Peyer's patch (tissue), 4 donors: ENCODE results near the gene ATXN2L. TPM values are rescaled to one million over a fixed set of nuclear protein-coding genes. Genes with fewer than 3 reads are reported as not detected.
A peak's percentile ranks its signal among the peaks of the same experiment; 100 is the strongest.
"Not testable (repeated sequence)": the region's sequence is repeated elsewhere in the genome, so short reads cannot be mapped to it uniquely, and the experiment has no call there.

ENCODE experiments used
- DNase-seq, 3 donors: peaks; one replicate each; pipeline ENCODE4 v3.0.0-alpha.2; 2017 to 2019
- H3K27ac ChIP-seq, 4 donors: fragments of 200-600 bp; sonication (generic); one replicate each; pipeline ENCODE4 v1.5.1; 2016 to 2019
- H3K27me3 ChIP-seq, 2 donors: fragments of 200-600 bp; sonication (generic); one replicate each; pipeline ENCODE4 v1.5.1; 2019
- H3K36me3 ChIP-seq, 3 donors: fragments of 200-600 bp; sonication (generic); one replicate each; pipeline ENCODE4 v1.5.1; 2016 to 2019
- H3K4me1 ChIP-seq, 4 donors: fragments of 200-600 bp; sonication (generic); one replicate each; pipeline ENCODE4 v1.5.1; 2016 to 2019
- H3K4me3 ChIP-seq, 4 donors: fragments of 200-600 bp; sonication (generic); 1 replicate in 3 of 4; 2 replicates in 1 of 4; pipeline ENCODE4 v1.5.1; 2016 to 2019; ENCODE audit warnings: mild to moderate bottlenecking in 1 of 4
- H3K9me3 ChIP-seq, 4 donors: fragments of 200-600 bp; sonication (generic); one replicate each; pipeline ENCODE4 v1.5.1; 2016 to 2019; ENCODE audit warnings: mild to moderate bottlenecking in 1 of 4
- POLR2A ChIP-seq, 2 donors: fragments of 450-650 bp; IDR thresholded peaks; one replicate each; pipeline ENCODE4 v1.5.1; 2017; ENCODE audit warnings: antibody characterized with exemption in 2 of 2, mild to moderate bottlenecking in 2 of 2, moderate library complexity in 2 of 2
- total RNA-seq, 4 donors: library from RNA; depleted of rRNA; stranded (reverse); fragments of >200 nt; gene quantifications; one replicate each; pipeline ENCODE4 v1.1.0, GENCODE V29; 2016
- TF ChIP-seq, protein P1 (sequence below), 6 experiments: fragments of 450-650 bp in 4 of 6; fragments of 200-600 bp in 2 of 6; sonication (generic) in 1 of 6; IDR thresholded peaks; one replicate each; pipeline ENCODE4 v1.5.1; 2017 to 2019; ENCODE audit warnings: antibody characterized with exemption in 6 of 6, mild to moderate bottlenecking in 3 of 6, moderate library complexity in 1 of 6

The ATXN2L gene, protein sequence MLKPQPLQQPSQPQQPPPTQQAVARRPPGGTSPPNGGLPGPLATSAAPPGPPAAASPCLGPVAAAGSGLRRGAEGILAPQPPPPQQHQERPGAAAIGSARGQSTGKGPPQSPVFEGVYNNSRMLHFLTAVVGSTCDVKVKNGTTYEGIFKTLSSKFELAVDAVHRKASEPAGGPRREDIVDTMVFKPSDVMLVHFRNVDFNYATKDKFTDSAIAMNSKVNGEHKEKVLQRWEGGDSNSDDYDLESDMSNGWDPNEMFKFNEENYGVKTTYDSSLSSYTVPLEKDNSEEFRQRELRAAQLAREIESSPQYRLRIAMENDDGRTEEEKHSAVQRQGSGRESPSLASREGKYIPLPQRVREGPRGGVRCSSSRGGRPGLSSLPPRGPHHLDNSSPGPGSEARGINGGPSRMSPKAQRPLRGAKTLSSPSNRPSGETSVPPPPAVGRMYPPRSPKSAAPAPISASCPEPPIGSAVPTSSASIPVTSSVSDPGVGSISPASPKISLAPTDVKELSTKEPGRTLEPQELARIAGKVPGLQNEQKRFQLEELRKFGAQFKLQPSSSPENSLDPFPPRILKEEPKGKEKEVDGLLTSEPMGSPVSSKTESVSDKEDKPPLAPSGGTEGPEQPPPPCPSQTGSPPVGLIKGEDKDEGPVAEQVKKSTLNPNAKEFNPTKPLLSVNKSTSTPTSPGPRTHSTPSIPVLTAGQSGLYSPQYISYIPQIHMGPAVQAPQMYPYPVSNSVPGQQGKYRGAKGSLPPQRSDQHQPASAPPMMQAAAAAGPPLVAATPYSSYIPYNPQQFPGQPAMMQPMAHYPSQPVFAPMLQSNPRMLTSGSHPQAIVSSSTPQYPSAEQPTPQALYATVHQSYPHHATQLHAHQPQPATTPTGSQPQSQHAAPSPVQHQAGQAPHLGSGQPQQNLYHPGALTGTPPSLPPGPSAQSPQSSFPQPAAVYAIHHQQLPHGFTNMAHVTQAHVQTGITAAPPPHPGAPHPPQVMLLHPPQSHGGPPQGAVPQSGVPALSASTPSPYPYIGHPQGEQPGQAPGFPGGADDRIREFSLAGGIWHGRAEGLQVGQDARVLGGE
- total RNA-seq, result 100 to 1,000 TPM in 3 of 4 donors, 10 to 100 TPM in 1; 93.9 to 208 (median 160) TPM

DNA sequence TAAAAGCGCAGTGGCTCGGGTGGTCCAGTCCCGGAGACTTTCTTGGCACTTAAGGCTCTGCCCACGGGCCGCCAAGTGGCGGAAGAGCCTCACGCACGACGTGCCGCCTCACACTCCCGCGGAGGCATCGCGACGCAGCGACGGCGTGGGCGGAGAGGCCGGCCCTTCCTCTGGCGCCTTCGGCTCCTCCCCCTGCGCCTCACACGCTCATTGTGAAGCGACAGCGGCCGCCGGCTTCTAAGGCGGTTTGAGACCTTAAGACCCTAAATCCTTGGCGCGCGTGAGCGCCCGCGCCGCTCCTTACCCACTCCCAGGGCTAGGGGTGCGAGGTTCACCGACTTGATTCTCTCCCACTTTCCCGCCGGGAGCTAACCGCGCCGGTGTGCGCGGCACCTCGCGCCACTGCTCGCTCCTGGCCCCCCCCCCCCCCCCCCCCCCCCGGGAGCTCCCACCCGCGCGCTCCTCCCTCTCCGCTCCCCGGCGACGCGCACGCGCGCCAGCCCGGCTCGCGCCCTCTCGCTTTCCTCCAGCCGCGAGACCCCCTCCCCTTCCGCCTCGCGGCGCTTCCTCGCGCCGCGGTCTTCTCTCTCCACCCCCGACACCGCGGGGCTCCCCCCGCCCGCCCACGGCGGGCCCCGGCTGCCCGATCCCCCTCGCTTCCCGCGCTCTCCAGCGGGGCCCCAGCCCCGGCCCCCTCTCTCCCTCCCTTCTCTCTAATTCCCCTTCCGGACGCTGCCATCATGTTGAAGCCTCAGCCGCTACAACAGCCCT is at the start of gene ATXN2L:
Gene ATXN2L (plus strand): TSS at position 480 of the 771 bp plus-strand sequence. CDS start 261 bp downstream, at position 741.
- H3K27me3 ChIP-seq, result no peaks in the 10 kb centered on the region
- peaks cover 0 to 17% (median 4%) of the 10 kb centered on the region in 4 donors for H3K4me1 ChIP-seq
- peaks cover 0 to 23% (median 0%) of the 10 kb centered on the region in 3 donors for H3K36me3 ChIP-seq
- peak; percentile 92 to 97 (median 95) for DNase-seq
- TF ChIP-seq, protein P1, sequence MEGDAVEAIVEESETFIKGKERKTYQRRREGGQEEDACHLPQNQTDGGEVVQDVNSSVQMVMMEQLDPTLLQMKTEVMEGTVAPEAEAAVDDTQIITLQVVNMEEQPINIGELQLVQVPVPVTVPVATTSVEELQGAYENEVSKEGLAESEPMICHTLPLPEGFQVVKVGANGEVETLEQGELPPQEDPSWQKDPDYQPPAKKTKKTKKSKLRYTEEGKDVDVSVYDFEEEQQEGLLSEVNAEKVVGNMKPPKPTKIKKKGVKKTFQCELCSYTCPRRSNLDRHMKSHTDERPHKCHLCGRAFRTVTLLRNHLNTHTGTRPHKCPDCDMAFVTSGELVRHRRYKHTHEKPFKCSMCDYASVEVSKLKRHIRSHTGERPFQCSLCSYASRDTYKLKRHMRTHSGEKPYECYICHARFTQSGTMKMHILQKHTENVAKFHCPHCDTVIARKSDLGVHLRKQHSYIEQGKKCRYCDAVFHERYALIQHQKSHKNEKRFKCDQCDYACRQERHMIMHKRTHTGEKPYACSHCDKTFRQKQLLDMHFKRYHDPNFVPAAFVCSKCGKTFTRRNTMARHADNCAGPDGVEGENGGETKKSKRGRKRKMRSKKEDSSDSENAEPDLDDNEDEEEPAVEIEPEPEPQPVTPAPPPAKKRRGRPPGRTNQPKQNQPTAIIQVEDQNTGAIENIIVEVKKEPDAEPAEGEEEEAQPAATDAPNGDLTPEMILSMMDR (IDR thresholded peaks at IDR 0.05), result peak in 5 of 6 experiments; percentile 37 to 53 (median 51)
- peak; percentile 68 to 88 for TF ChIP-seq POLR2A (IDR thresholded peaks at IDR 0.05)
- H3K27ac ChIP-seq, result peak within 1 kb of the TSS; percentile 93 to 100 (median 100)
- H3K4me3 ChIP-seq, result peak within 1 kb of the TSS; percentile 81 to 100 (median 93)
- H3K9me3 ChIP-seq, result no peaks in the 10 kb centered on the region

DNA sequence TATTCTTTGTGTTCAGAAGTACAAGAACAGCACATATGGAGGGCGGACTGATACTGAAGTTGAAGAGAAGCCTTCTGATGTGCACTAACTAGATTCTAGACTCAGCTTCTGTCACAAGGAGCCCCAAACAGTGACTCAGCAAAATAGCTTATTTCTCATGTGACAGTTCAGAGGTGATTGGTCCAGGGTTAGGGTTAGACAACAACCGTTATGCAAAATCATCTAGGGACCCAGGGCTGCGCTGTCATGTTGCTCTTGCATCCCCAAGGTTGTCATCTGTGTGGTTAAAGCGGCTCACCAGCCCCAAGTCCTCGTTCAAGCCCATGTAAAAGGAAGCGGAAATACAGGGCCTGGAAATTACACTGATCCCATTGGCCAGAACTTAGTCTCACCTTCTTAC is 41.1 kb upstream of the ATXN2L start:
- not testable (repeated sequence) for H3K36me3 ChIP-seq, H3K27ac ChIP-seq, H3K27me3 ChIP-seq, DNase-seq, H3K4me3 ChIP-seq, H3K9me3 ChIP-seq, H3K4me1 ChIP-seq

DNA sequence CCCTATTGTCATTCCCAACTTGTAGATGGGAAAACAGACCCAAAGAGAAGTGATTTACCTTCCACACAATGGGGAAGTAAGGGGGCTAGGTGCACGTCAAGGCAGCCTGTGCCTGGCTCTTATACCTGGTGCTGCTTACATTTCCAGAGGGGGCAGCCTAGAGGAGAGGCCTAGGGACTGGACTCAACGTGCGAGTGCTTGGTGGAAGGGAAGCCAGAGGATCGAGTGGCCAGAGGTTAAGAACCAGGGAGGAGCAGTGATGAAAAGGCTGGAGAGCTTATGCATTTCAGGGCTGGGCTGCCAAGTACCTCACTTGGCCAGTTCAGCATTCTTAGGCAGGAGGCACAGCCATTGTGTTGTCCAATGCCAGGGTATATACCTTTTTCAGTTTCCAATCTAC is 40.4 kb upstream of the ATXN2L start:
- not testable (repeated sequence) for H3K4me3 ChIP-seq, H3K27ac ChIP-seq, DNase-seq, H3K27me3 ChIP-seq, H3K9me3 ChIP-seq, H3K4me1 ChIP-seq, H3K36me3 ChIP-seq

DNA sequence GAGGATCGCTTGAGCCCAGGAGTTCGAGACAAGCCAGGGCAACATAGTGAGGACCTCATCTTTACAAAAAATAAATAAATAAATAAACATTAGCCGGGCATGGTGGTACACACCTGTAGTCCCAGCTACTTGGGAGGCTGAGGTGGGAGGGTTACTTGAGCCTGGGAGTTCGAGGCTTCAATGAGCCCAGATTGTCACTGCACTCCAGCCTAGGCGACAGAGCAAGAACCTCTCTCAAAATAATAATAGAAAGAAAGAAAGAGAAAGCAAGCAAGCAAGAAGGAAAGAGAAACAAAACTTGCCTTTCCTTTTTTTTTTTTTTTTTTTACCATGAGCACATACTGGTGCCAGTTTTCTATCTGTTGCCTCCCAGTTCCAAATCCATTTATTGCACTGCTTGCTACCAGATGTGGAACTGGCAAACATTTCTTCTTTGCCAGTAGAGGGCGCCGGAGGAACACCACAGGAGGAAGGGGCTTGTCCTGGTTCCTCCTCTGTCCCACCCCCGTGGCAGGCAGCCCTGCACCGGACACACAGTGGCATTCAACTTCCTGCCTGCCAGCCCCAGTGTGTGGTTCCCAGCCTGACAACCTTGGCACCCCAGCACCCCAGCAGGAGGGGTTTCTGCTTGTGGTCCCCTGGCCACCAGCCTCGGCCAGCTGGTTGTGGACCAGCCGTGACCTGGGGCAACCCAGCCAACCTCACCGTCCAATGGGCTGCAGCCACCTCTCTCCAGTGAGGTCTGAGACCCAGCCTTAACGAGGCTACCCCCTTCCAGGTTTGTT is 20.4 kb upstream of the ATXN2L start:
- H3K36me3 ChIP-seq, H3K4me1 ChIP-seq, H3K27me3 ChIP-seq, H3K9me3 ChIP-seq, H3K27ac ChIP-seq: not testable (repeated sequence)
- H3K4me3 ChIP-seq, result peak overlapping the region in 3 of 4 donors; percentile 18 to 40 (median 30)
- peak in 2 of 3 donors; percentile 23 to 79 for DNase-seq
- TF ChIP-seq, protein P1 (IDR thresholded peaks at IDR 0.05), result peak in 5 of 6 experiments; percentile 4 to 63 (median 49)

DNA sequence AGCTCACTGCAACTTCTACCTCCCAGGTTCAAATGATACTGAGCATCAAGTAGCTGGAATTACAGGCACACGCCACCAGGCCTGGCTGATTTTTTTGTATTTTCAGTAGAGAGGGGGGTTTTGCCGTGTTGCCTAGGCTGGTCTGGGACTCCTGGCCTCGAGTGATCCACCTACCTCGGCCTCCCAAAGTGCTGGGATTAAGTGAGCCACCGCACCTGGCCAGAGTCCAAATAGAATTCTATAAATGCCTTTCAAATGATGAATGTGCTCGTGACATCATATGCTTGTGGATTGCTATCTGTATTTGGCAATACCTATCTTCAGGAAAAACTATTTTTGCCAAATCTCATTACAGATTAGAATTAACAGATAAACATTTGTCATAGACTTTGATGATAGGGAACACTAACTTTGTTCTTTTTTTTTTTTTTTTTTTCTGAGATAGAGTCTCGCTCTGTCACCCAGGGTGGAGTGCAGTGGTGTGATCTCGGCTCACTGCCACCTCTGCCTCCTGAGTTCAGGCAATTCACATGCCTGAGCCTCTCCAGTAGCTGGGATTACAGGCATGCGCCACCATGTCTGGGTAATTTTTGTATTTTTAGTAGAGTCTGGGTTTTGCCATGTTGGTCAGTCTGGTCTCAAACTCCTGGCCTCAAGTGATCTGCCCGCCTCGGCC is 15.2 kb upstream of the ATXN2L start:
- not testable (repeated sequence) for H3K4me3 ChIP-seq, H3K27me3 ChIP-seq, H3K27ac ChIP-seq, H3K9me3 ChIP-seq, H3K36me3 ChIP-seq, H3K4me1 ChIP-seq, DNase-seq

DNA sequence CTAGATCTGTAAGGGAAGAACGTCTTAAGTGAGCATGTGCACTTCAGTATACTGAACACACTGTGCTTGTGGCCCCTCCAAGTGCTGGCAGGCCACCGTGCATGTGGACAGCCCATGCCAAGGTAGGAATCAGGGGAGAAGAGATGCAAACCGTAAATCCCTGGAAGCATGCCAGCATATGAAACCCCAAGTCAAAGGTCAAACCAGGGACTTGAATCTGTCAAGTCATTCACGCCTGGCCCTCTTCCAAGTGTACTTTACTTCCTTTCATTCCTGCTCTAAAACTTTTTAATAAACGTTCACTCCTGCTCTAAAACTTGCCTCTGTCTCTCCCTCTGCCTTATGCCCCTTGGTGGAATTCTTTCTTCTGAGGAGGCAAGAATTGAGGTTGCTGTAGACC is 2.8 kb upstream of the ATXN2L start:
- peak overlapping the region in 1 of 4 donors; percentile 18 for H3K4me3 ChIP-seq
- no peaks in the 10 kb centered on the region for H3K27me3 ChIP-seq
- DNase-seq, result peak in 1 of 3 donors; percentile 85
- H3K27ac ChIP-seq, result peak overlapping the region in 3 of 4 donors; percentile 62 to 91 (median 82)
- H3K9me3 ChIP-seq, result no peaks in the 10 kb centered on the region
- peaks cover 0 to 10% (median 0%) of the 10 kb centered on the region in 4 donors for H3K4me1 ChIP-seq
- H3K36me3 ChIP-seq, result no peaks in the 10 kb centered on the region
- TF ChIP-seq POLR2A (IDR thresholded peaks at IDR 0.05), result no peak
- TF ChIP-seq, protein P1 (IDR thresholded peaks at IDR 0.05), result no peak

DNA sequence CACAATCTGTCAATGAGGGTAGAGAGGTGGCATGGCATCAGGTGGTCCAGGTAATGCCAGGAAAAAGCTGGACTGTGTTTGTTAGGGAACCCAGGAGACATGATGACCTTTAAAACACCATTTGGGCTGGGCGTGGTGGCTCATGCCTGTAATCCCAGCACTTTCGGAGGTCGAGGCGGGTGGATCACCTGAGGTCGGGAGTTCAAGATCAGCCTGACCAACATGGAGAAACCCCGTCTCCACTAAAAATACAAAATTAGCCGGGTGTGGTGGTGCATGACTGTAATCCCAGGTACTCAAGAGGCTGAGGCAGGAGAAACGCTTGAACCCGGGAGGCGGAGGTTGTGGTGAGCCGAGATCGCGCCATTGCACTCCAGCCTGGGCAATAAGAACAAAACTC is 2.3 kb upstream of the ATXN2L start:
- H3K9me3 ChIP-seq, H3K36me3 ChIP-seq, H3K27me3 ChIP-seq, DNase-seq: not testable (repeated sequence)
- H3K4me1 ChIP-seq, result peaks cover 0 to 15% (median under 1%) of the 10 kb centered on the region in 4 donors
- H3K4me3 ChIP-seq, result peak overlapping the region in 1 of 4 donors; percentile 18
- H3K27ac ChIP-seq, result peak overlapping the region in 3 of 4 donors; percentile 62 to 91 (median 82)
